Muscle of arm (tissue), 12 donors: ENCODE data around the gene UXS1. TPM values are rescaled to one million over a fixed set of nuclear protein-coding genes. Genes with fewer than 3 reads are reported as not detected.
A peak's percentile ranks its signal among the peaks of the same experiment; 100 is the strongest.

Experiments used
- DNase-seq: peaks from one replicate; pipeline ENCODE4 v3.0.0-alpha.2; 2013
- polyA plus RNA-seq, 12 donors: library from polyadenylated mRNA; unstranded; fragments of 120-200 nt; gene quantifications; one replicate each; pipeline ENCODE4 v1.2.1, GENCODE V29; 2013; ENCODE audit not compliant: insufficient read length in 12 of 12

UXS1 gene
- polyA plus RNA-seq, 12 donors = 33.1 to 596 (median 38.2) TPM

- DNase-seq = no peak
Measured at GRCh38 chr2:106165029-106165428, 29.1 kb downstream of the UXS1 start.

- no peak for DNase-seq
Measured at GRCh38 chr2:106163948-106164545, 30.1 kb downstream of the UXS1 start.

GRCh38 chr2:106161938-106162820 lies 31.9 kb downstream of the UXS1 start:
- DNase-seq = no peak

GRCh38 chr2:106161341-106161740 lies 32.8 kb downstream of the UXS1 start:
- DNase-seq = no peak

GRCh38 chr2:106160786-106161261 lies 33.3 kb downstream of the UXS1 start:
- DNase-seq = no peak

- DNase-seq = peak; percentile 11
Measured at GRCh38 chr2:106159866-106160785, 34.0 kb downstream of the UXS1 start.

- no peak for DNase-seq
Measured at GRCh38 chr2:106158871-106159270, 35.2 kb downstream of the UXS1 start.

- DNase-seq = no peak
Measured at GRCh38 chr2:106158131-106158530, 36.0 kb downstream of the UXS1 start.

GRCh38 chr2:106157416-106157815 lies 36.7 kb downstream of the UXS1 start:
- DNase-seq = no peak

GRCh38 chr2:106156305-106157296 lies 37.5 kb downstream of the UXS1 start:
- no peak for DNase-seq

- DNase-seq = no peak
Measured at GRCh38 chr2:106153781-106154180, 40.3 kb downstream of the UXS1 start.

- no peak for DNase-seq
Measured at GRCh38 chr2:106147665-106148064, 46.4 kb downstream of the UXS1 start.

GRCh38 chr2:106147159-106147558 lies 46.9 kb downstream of the UXS1 start:
- DNase-seq = no peak

- no peak for DNase-seq
Measured at GRCh38 chr2:106144621-106145331, 49.3 kb downstream of the UXS1 start.

GRCh38 chr2:106143495-106144215 lies 50.4 kb downstream of the UXS1 start:
- DNase-seq = no peak

GRCh38 chr2:106142683-106143082 lies 51.4 kb downstream of the UXS1 start:
- no peak for DNase-seq

GRCh38 chr2:106140913-106141312 lies 53.2 kb downstream of the UXS1 start:
- DNase-seq = no peak

- no peak for DNase-seq
Measured at GRCh38 chr2:106140113-106140512, 54.0 kb downstream of the UXS1 start.

- DNase-seq = no peak
Measured at GRCh38 chr2:106139238-106139935, 54.7 kb downstream of the UXS1 start.
